Loucy (cell line): ENCODE measurements around the gene FSIP1.

ENCODE experiments used
- H2AFZ ChIP-seq: fragments of 200-600 bp; sonication (generic); 2 replicates; pipeline ENCODE4 v1.6.0; 2016; ENCODE audit warnings: antibody characterized with exemption, mild to moderate bottlenecking, low read length, moderate library complexity
- H3F3A ChIP-seq: fragments of 200-600 bp; 2 replicates; pipeline ENCODE4 v1.6.0; 2016; ENCODE audit warnings: antibody characterized with exemption, low read depth, mild to moderate bottlenecking
- H3K27me3 ChIP-seq: fragments of 200-600 bp; sonication (generic); 2 replicates; pipeline ENCODE4 v1.6.1; 2014; ENCODE audit warnings: low read length, mild to moderate bottlenecking; ENCODE audit not compliant: insufficient read depth, poor library complexity, severe bottlenecking
- H3K36me3 ChIP-seq: fragments of 200-600 bp; sonication (generic); 2 replicates; pipeline ENCODE4 v1.6.1; 2016; ENCODE audit warnings: low read length; ENCODE audit not compliant: insufficient read depth
- H3K4me1 ChIP-seq: fragments of 200-600 bp; sonication (generic); 2 replicates; pipeline ENCODE4 v1.5.1; 2014; ENCODE audit warnings: low read length, mild to moderate bottlenecking; ENCODE audit not compliant: insufficient read depth, poor library complexity, severe bottlenecking
- H3K4me2 ChIP-seq: fragments of 200-600 bp; sonication (generic); 2 replicates; pipeline ENCODE4 v1.6.0; 2014; ENCODE audit warnings: antibody characterized with exemption, low read length, low read depth, mild to moderate bottlenecking; ENCODE audit not compliant: poor library complexity, severe bottlenecking
- H3K4me3 ChIP-seq: fragments of 200-600 bp; sonication (generic); 2 replicates; pipeline ENCODE4 v1.5.1; 2014; ENCODE audit warnings: low read length, mild to moderate bottlenecking, mixed read lengths; ENCODE audit not compliant: poor library complexity, severe bottlenecking
- H3K79me2 ChIP-seq: fragments of 200-600 bp; sonication (generic); 2 replicates; pipeline ENCODE4 v1.6.1; 2014; ENCODE audit warnings: low read length; ENCODE audit not compliant: insufficient read depth
- H3K9ac ChIP-seq: fragments of 200-600 bp; sonication (generic); 2 replicates; pipeline ENCODE4 v1.6.0; 2014; ENCODE audit warnings: mild to moderate bottlenecking, low read depth, low read length, moderate library complexity; ENCODE audit not compliant: poor library complexity, severe bottlenecking
- H3K9me2 ChIP-seq: fragments of 200-600 bp; sonication (generic); replicated peaks from 2 replicates; pipeline ENCODE4 v1.6.1; 2016; ENCODE audit warnings: low read depth, low read length, mixed read lengths
- H3K9me3 ChIP-seq: fragments of 200-600 bp; sonication (generic); 2 replicates; pipeline ENCODE4 v1.6.1; 2014; ENCODE audit warnings: mild to moderate bottlenecking, antibody characterized with exemption, low read length, low read depth; ENCODE audit not compliant: insufficient read depth
- H4K20me1 ChIP-seq: fragments of 200-600 bp; sonication (generic); 2 replicates; pipeline ENCODE4 v1.6.0; 2014; ENCODE audit warnings: antibody characterized with exemption, low read length, mild to moderate bottlenecking; ENCODE audit not compliant: insufficient read depth, poor library complexity, severe bottlenecking
- EZH2phosphoT487 ChIP-seq: fragments of 200-600 bp; IDR thresholded peaks from 2 replicates; pipeline ENCODE4 v1.6.1; 2018; ENCODE audit warnings: antibody characterized with exemption, mild to moderate bottlenecking, moderate library complexity, borderline replicate concordance
- TF ChIP-seq, protein P1 (sequence below): fragments of 200-600 bp; sonication (generic); conservative IDR thresholded peaks from 2 replicates; pipeline ENCODE4 v1.5.1; 2014; ENCODE audit warnings: mild to moderate bottlenecking, antibody characterized with exemption, low read length

FSIP1 gene

DNA sequence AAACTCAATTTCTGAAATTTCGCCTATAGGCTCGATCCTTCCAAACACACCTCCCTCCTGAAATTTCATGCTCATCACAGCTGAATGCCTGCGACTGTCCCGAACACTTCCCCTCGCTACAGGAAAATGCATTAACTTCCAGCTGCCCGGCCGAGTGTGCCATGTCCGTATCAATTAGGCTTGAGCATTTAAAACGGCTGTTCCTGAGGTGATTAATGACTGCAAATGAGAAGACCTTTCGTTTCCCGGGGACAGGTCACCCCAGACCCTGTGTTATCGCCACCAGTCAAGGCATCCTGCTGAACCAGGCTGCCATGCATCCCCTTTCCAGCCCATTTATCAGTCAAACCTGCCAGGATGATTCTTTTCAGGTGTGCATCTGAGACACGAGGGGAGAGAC is 138.5 kb downstream of the FSIP1 start:
- Histone ChIP-seq H3K36me3 (no peaks in the 10 kb centered on the region), H3F3A (no peaks in the 10 kb centered on the region), H3K27me3 (no peaks in the 10 kb centered on the region), H3K9ac (no peak overlapping the region), H3K9me3 (no peaks in the 10 kb centered on the region), H3K4me2 (no peak overlapping the region), H3K79me2 (no peaks in the 10 kb centered on the region), H3K9me2 (no peaks in the 10 kb centered on the region), H3K4me1 (no peaks in the 10 kb centered on the region), H2AFZ (no peak overlapping the region), H4K20me1 (no peaks in the 10 kb centered on the region), H3K4me3 (no peak overlapping the region)
- TF ChIP-seq EZH2phosphoT487, result no peak

DNA sequence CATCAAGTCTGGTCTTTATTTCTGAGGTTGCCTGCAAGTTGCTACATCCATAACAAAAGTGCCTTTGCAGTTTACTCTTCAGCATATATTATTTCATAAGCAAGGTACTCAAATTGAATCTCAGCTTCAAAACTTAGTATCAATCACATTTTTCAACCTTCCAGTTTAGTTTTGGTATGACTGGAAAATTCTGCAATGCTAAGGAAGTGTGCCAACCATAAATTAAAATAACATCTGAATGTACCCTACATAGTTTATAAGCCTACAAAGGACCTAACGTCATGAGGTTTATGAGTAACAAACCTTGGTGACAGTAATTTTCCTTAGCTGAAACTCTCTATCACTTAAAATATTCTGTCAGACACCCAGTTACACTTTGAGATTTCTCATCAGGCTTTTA is 138.9 kb downstream of the FSIP1 start:
- H3K9me2 ChIP-seq, result no peaks in the 10 kb centered on the region
- no peaks in the 10 kb centered on the region for H3K4me1 ChIP-seq
- no peak overlapping the region for H3K4me3 ChIP-seq
- H3K4me2 ChIP-seq, result no peak overlapping the region
- no peaks in the 10 kb centered on the region for H3K79me2 ChIP-seq
- no peaks in the 10 kb centered on the region for H3K36me3 ChIP-seq
- H2AFZ ChIP-seq, result no peak overlapping the region
- H3K27me3 ChIP-seq, result no peaks in the 10 kb centered on the region
- TF ChIP-seq, protein P1, sequence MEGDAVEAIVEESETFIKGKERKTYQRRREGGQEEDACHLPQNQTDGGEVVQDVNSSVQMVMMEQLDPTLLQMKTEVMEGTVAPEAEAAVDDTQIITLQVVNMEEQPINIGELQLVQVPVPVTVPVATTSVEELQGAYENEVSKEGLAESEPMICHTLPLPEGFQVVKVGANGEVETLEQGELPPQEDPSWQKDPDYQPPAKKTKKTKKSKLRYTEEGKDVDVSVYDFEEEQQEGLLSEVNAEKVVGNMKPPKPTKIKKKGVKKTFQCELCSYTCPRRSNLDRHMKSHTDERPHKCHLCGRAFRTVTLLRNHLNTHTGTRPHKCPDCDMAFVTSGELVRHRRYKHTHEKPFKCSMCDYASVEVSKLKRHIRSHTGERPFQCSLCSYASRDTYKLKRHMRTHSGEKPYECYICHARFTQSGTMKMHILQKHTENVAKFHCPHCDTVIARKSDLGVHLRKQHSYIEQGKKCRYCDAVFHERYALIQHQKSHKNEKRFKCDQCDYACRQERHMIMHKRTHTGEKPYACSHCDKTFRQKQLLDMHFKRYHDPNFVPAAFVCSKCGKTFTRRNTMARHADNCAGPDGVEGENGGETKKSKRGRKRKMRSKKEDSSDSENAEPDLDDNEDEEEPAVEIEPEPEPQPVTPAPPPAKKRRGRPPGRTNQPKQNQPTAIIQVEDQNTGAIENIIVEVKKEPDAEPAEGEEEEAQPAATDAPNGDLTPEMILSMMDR, result no peak
- TF ChIP-seq EZH2phosphoT487, result no peak
- H3F3A ChIP-seq, result no peaks in the 10 kb centered on the region
- H4K20me1 ChIP-seq, result no peaks in the 10 kb centered on the region
- no peaks in the 10 kb centered on the region for H3K9me3 ChIP-seq
- H3K9ac ChIP-seq, result no peak overlapping the region

DNA sequence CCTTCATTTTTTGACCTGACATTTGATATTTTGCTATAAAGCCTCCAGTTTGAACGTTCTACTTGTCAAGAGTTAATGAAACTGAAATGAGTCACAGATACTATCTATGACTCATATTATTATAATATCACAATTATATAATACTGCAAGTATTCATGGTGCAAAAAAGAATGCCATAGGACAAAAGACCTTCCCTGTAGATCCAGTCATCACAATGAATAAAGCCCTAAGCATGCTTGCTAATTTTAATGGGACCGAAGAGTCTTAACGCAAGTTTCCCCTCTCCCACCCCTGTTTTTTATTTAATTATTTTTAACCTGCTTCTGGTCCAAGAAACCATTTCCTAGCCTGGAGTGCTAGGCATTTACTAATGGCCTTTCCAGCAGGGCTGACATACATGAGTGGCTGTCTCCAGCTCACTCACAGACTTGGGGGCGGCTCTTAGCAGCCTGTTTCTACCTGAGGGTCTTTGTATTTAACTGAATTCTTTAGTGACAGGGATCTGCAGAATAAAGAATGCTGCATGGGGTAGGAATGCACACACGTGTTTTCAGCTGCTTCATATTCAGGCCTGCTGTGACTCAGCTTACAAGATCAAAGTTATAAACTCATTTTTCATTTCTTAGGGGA is 140.5 kb downstream of the FSIP1 start:
- Histone ChIP-seq H2AFZ (no peak overlapping the region), H3K9ac (no peak overlapping the region), H3K4me1 (no peaks in the 10 kb centered on the region), H4K20me1 (no peaks in the 10 kb centered on the region), H3K36me3 (no peaks in the 10 kb centered on the region), H3K9me2 (no peaks in the 10 kb centered on the region), H3K4me3 (no peak overlapping the region), H3K27me3 (no peaks in the 10 kb centered on the region), H3F3A (no peaks in the 10 kb centered on the region), H3K4me2 (no peak overlapping the region), H3K9me3 (no peaks in the 10 kb centered on the region), H3K79me2 (no peaks in the 10 kb centered on the region)
- TF ChIP-seq, protein P1, result no peak

DNA sequence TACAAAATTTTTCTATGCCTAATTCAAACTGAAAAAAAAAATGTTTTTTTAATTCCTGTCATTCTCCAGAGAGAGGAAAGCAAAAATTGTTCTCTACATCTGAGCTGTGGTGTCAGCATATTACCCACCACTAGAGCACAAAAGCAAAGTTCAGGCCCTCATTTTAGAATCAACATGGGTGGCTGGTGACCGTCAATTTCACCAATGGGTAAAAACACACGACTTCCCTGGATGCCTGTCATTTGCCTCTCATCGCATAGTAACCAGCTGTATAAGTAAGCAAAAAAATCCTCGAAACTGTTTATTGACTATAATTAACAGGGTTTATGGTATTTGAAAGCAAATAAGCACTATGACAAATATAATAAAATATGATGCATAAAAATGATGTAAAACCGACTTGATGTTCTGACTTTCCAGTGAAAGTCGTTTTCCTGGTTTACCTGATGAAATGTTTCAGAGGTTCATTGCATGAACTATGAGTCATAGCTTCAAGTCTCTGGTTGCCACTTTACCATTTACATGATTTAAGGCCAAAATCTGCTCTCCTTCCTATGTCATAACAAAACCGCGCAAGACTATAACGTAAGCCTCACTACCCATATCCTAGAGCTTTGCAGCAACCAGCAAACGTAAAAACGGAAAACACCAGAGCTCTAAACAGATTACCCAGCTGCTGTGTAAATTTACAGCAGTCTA is 141.3 kb downstream of the FSIP1 start:
- H3K4me3 ChIP-seq, result no peak overlapping the region
- no peak overlapping the region for H3K9ac ChIP-seq
- no peaks in the 10 kb centered on the region for H3K36me3 ChIP-seq
- no peaks in the 10 kb centered on the region for H3K9me3 ChIP-seq
- H3K4me2 ChIP-seq, result no peak overlapping the region
- no peak for TF ChIP-seq EZH2phosphoT487
- TF ChIP-seq, protein P1, result peak; percentile 29
- no peaks in the 10 kb centered on the region for H3K27me3 ChIP-seq
- no peaks in the 10 kb centered on the region for H4K20me1 ChIP-seq
- no peaks in the 10 kb centered on the region for H3K9me2 ChIP-seq
- H3K79me2 ChIP-seq, result no peaks in the 10 kb centered on the region
- no peak overlapping the region for H2AFZ ChIP-seq
- no peaks in the 10 kb centered on the region for H3F3A ChIP-seq
- H3K4me1 ChIP-seq, result no peaks in the 10 kb centered on the region
